SK-N-SH treated with all-trans-retinoic acid at 6 μM for 48 hours (cell line): ENCODE measurements around the gene TRNP1.

Experiments
- ARNTL ChIP-seq: fragments of 450-650 bp; formaldehyde crosslinking; IDR thresholded peaks from 2 replicates; pipeline ENCODE4 v1.5.0; 2020; ENCODE audit warnings: low read depth, mild to moderate bottlenecking, moderate library complexity, borderline replicate concordance
- ZC3H10 ChIP-seq: fragments of 250-450 bp; sonication (Bioruptor Pico); IDR thresholded peaks from 2 replicates; pipeline ENCODE4 v1.5.1; 2021; ENCODE audit warnings: mild to moderate bottlenecking, moderate library complexity
- TF ChIP-seq, protein P1 (sequence below): fragments of 250-450 bp; sonication (Bioruptor Pico); IDR thresholded peaks from 2 replicates; pipeline ENCODE4 v1.8.0; 2020; ENCODE audit warnings: mild to moderate bottlenecking, moderate library complexity, borderline replicate concordance
- TF ChIP-seq, protein P2 (sequence below): fragments of 250-450 bp; sonication (Bioruptor Pico); IDR thresholded peaks from 2 replicates; pipeline ENCODE4 v1.5.1; 2020; ENCODE audit warnings: low read depth, mild to moderate bottlenecking, moderate library complexity

DNA sequence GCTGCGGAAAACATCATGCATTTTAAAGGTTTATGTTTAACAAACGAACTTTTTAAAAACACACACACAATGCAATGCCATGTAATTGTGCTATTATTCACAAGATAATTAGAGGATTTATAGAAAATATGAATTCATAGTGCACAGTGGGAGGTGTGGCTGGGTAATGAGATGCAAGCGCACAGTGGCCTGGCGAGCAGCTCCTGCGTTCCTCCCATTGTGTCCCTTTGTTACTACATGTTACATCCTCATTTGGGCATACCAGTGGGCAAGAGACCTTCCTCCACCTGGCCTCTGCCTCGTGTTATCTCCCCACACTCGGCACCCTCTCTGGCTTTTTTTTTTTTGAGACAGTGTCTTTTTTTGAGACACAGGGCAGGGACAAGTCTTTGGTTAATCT lies 49.2 kb downstream of the TRNP1 start:
- TF ChIP-seq, protein P1, sequence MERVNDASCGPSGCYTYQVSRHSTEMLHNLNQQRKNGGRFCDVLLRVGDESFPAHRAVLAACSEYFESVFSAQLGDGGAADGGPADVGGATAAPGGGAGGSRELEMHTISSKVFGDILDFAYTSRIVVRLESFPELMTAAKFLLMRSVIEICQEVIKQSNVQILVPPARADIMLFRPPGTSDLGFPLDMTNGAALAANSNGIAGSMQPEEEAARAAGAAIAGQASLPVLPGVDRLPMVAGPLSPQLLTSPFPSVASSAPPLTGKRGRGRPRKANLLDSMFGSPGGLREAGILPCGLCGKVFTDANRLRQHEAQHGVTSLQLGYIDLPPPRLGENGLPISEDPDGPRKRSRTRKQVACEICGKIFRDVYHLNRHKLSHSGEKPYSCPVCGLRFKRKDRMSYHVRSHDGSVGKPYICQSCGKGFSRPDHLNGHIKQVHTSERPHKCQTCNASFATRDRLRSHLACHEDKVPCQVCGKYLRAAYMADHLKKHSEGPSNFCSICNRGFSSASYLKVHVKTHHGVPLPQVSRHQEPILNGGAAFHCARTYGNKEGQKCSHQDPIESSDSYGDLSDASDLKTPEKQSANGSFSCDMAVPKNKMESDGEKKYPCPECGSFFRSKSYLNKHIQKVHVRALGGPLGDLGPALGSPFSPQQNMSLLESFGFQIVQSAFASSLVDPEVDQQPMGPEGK, result no peak
- no peak for TF ChIP-seq ZC3H10 (CRISPR knock-in tag)
- no peak for TF ChIP-seq ARNTL (CRISPR knock-in tag)
- TF ChIP-seq, protein P2, sequence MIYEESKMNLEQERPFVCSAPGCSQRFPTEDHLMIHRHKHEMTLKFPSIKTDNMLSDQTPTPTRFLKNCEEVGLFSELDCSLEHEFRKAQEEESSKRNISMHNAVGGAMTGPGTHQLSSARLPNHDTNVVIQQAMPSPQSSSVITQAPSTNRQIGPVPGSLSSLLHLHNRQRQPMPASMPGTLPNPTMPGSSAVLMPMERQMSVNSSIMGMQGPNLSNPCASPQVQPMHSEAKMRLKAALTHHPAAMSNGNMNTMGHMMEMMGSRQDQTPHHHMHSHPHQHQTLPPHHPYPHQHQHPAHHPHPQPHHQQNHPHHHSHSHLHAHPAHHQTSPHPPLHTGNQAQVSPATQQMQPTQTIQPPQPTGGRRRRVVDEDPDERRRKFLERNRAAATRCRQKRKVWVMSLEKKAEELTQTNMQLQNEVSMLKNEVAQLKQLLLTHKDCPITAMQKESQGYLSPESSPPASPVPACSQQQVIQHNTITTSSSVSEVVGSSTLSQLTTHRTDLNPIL (CRISPR knock-in tag), result no peak
